GM10266 (cell line): ENCODE measurements around the gene TMEM94.

Experiments
- DNase-seq: peaks from one replicate; pipeline ENCODE4 v3.0.0; 2012; ENCODE audit errors: extremely low spot score
- TF ChIP-seq, protein P1 (sequence below): IDR thresholded peaks from 2 replicates; pipeline ENCODE4 v1.5.1; 2012; ENCODE audit warnings: mild to moderate bottlenecking, low read depth; ENCODE audit not compliant: control insufficient read depth, insufficient read depth; ENCODE audit errors: missing control alignments

Gene TMEM94

DNA sequence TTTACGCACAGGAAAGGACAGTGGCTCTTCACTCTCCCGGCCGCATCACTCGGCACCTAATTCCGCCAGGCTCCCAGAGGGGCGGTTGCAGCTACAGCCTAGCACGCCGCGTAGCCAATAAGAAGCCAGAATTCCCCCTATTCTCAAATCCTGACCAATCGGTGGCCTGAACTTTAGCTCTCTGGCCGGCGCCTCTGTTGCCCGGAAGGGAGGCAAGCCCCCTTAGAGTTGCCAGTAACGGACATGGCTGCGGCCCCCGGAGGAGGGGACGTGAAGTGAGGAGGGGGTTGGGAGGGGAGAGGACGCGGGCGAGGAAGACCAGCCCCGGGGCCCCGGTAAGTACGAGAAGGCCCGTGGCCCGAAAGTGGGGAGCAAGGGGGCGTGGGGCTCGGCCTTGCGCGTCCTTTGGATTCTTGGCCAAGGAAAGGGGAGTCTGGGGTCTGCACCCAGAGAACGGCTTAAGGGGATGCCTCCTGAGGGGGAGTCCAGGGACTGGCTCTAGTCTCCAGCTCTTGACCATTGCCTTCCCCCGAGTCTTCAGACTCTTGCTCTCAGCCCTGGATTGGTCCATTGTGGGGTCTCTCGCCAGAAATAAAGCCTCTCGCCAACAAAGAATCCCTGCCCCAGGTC, at the start of gene TMEM94:
Gene TMEM94, plus strand, starts transcription at position 219 of the 630 bp plus-strand sequence. CDS start 15,271 bp downstream, outside the sequence.
- DNase-seq = peak; percentile 96
- TF ChIP-seq, protein P1, sequence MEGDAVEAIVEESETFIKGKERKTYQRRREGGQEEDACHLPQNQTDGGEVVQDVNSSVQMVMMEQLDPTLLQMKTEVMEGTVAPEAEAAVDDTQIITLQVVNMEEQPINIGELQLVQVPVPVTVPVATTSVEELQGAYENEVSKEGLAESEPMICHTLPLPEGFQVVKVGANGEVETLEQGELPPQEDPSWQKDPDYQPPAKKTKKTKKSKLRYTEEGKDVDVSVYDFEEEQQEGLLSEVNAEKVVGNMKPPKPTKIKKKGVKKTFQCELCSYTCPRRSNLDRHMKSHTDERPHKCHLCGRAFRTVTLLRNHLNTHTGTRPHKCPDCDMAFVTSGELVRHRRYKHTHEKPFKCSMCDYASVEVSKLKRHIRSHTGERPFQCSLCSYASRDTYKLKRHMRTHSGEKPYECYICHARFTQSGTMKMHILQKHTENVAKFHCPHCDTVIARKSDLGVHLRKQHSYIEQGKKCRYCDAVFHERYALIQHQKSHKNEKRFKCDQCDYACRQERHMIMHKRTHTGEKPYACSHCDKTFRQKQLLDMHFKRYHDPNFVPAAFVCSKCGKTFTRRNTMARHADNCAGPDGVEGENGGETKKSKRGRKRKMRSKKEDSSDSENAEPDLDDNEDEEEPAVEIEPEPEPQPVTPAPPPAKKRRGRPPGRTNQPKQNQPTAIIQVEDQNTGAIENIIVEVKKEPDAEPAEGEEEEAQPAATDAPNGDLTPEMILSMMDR = no peak

DNA sequence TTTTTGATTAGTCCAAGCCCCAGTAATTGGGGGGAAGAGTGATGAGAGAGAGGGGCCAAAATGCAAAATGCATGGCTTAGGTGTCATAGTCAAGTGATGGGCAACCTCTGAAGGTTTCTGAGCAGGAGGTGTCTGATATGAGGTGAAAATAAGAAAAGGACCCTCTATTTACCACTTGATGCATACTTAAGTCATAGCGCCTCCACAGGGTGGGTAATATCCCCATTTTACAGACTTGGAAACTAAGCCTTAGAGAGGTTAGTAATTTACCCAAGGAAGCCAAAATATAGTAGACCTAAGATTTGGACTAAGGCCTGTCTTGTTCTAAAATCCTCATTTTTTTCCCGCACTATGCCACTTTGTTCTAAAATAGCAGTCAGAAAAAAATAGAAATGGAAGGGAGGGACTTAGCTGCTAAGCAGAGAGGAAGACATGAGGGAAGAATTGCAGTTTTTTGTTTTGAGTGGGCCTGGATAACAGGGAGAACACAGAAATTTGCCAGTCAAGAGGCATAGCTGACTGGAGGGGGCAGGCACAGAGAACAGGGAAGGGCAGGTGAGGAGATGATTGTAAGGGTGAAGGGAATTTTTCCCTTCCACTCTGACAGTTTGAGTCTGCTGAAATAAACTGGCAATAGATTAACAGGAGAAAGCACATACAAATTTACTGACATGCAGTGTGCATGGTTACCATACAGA, 48.6 kb upstream of the TMEM94 start:
- TF ChIP-seq, protein P1 = no peak

DNA sequence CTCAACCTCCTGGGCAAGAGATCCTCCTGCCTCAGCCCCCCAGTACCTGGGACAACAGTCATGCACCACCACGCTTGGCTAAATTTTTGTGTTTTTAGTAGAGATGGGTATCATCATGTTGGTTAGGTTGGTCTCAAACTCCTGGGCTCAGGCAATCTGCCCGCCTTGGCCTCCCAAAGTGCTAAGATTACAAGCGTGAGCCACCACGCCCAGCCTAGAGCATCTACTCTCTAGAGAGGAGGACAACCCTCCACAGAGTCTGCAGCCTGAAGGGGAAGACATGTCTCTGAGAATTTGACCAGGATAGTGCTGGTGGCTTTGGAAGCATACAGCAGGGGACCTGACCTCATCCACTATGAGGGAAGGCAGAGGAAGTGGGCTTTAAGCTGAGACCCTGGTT, 46.3 kb upstream of the TMEM94 start:
- no peak for DNase-seq
- TF ChIP-seq, protein P1 = no peak

More for the DNA sequence above, 48.6 kb upstream of the TMEM94 start:
- DNase-seq = no peak

DNA sequence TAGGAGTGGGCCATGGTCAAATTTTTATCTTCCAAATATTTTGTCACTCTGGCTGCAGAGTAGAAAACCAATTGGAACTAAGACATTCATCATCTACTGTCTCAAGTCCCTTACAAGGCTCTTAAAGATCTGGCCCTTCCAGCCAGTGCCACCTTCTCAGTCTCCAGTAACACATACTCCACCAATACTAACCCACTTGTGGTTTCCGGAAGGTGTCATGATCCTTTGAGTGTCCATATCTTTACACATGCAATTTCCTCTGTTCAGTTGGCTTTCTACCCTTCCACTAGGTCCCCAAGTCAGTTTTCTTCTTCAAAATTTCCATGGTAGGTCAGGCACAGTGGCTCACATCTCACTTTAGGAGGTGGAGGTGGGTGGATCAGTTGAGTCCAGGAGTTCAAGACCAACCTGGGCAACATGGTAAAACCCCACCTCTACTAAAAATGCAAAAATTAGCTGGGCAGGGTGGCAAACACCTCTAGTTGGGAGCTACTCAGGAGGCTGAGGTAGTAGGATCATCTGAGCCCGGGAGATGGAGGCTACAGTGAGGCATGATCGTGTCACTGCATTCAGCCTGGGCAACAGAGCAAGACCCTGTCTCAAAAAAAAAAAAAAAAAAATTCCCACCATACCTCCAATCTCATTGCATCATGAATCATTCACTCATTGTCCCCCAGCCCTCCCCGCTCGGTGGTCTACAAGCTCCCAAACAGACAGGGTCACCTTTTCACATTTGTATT, 44.9 kb upstream of the TMEM94 start:
- DNase-seq = no peak
- TF ChIP-seq, protein P1 = no peak

DNA sequence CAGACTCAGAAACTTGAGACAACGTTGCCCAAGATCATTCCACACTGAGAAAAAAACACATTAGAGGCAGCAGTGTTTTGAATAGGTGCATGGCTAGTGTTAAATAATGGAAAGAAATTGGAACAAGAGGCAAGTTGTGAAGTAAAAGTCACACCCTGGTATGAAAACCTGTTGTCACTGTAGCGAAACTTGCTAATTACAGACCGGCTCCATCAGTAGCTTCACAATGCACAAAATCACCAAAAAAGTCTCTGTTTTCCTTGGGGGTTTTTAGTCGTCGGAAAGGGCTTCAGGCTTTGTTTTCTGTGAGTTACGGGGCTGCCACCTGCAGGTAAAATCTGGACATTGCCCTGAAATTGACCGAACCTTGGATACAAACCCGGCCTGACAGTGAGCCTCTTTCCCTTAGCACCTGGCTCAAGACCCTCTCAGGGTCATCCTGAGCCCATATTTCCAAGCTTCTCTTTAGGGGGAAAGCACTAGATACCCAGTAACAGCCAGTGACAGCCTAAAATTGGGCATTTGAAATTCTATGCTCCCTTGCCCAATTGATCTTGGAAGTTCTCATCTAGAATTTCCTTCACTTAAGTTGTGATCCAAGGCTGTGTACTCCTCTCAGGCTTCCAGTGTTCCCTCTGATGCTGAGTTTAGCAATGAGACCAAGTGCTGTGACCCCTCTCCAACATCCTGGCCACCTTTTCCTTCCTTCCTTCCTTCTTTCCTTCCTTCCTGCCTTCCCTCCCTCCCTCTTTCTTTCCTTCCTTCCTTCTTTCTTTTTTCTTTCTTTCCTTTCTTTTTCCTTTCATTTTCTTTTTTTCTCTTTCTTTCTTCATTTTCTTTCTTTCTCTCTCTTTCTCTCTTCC, 43.7 kb upstream of the TMEM94 start:
- DNase-seq = peak; percentile 76
- TF ChIP-seq, protein P1 = peak; percentile 80

GRCh38 chr17:75414488-75414887, 41.9 kb upstream of the TMEM94 start:
- DNase-seq = no peak

More at GRCh38 chr17:75414488-75414887, 41.9 kb upstream of the TMEM94 start:
- TF ChIP-seq, protein P1 = no peak
